Neural progenitor cell (in vitro differentiated cells): Measurements from ENCODE around the gene ADGRA1. TPM values are rescaled to one million over a fixed set of nuclear protein-coding genes. Genes with fewer than 3 reads are reported as not detected.

Experiments
- DNase-seq: peaks from one replicate; pipeline ENCODE4 v3.0.0-alpha.2; 2016; ENCODE audit warnings: low spot score
- H2AFZ ChIP-seq: fragments of 200-600 bp; sonication (generic); replicated peaks from 2 replicates; pipeline ENCODE4 v1.6.1; 2016; ENCODE audit warnings: antibody characterized with exemption
- H3F3A ChIP-seq: fragments of 200-600 bp; sonication (generic); 2 replicates; pipeline ENCODE4 v1.6.1; 2016; ENCODE audit warnings: antibody characterized with exemption, low read depth
- H3K27ac ChIP-seq: fragments of 200-600 bp; sonication (generic); 2 replicates; pipeline ENCODE4 v1.5.1; 2016; ENCODE audit warnings: mild to moderate bottlenecking
- H3K27me3 ChIP-seq: fragments of 200-600 bp; sonication (generic); 2 replicates; pipeline ENCODE4 v1.6.1; 2016; ENCODE audit warnings: mild to moderate bottlenecking, moderate library complexity
- H3K36me3 ChIP-seq: fragments of 200-600 bp; sonication (generic); 2 replicates; pipeline ENCODE4 v1.5.1; 2016
- H3K4me1 ChIP-seq: fragments of 200-600 bp; sonication (generic); 2 replicates; pipeline ENCODE4 v1.6.1; 2016; ENCODE audit warnings: mixed run types
- H3K4me2 ChIP-seq: fragments of 200-600 bp; sonication (generic); 2 replicates; pipeline ENCODE4 v1.6.1; 2016
- H3K4me3 ChIP-seq: fragments of 200-600 bp; sonication (generic); 2 replicates; pipeline ENCODE4 v1.5.1; 2016
- H3K79me2 ChIP-seq: fragments of 200-600 bp; sonication (generic); 2 replicates; pipeline ENCODE4 v1.6.1; 2016; ENCODE audit warnings: low read depth
- H3K9ac ChIP-seq: fragments of 200-600 bp; sonication (generic); 2 replicates; pipeline ENCODE4 v1.6.1; 2016
- H3K9me3 ChIP-seq: fragments of 200-600 bp; sonication (generic); 2 replicates; pipeline ENCODE4 v1.5.1; 2016; ENCODE audit warnings: low read depth
- H4K20me1 ChIP-seq: fragments of 200-600 bp; sonication (generic); 2 replicates; pipeline ENCODE4 v1.6.1; 2016; ENCODE audit warnings: low read depth
- H3K27ac Mint-ChIP-seq: 3 replicates; pipeline ENCODE4 v1.8.0; 2021; ENCODE audit warnings: mixed read lengths
- H3K27me3 Mint-ChIP-seq: 2 replicates; pipeline ENCODE4 v1.8.0; 2022; ENCODE audit warnings: low read depth, mild to moderate bottlenecking, inconsistent platforms, moderate library complexity, mixed read lengths; ENCODE audit not compliant: insufficient read depth
- H3K36me3 Mint-ChIP-seq: 3 replicates; pipeline ENCODE4 v1.8.0; 2021; ENCODE audit warnings: mixed read lengths
- H3K4me1 Mint-ChIP-seq: 3 replicates; pipeline ENCODE4 v1.8.0; 2021; ENCODE audit warnings: mixed read lengths
- H3K4me3 Mint-ChIP-seq: 3 replicates; pipeline ENCODE4 v1.8.0; 2021; ENCODE audit warnings: mild to moderate bottlenecking, moderate library complexity, mixed read lengths
- H3K9me3 Mint-ChIP-seq: 3 replicates; pipeline ENCODE4 v1.8.0; 2020; ENCODE audit warnings: mixed read lengths
- CTCF ChIP-seq: fragments of 200-600 bp; sonication (generic); IDR thresholded peaks from 2 replicates; pipeline ENCODE4 v1.5.1; 2017; ENCODE audit warnings: antibody characterized with exemption, mild to moderate bottlenecking
- EZH2 ChIP-seq: fragments of 200-600 bp; sonication (generic); IDR thresholded peaks from 2 replicates; pipeline ENCODE4 v1.6.1; 2017; ENCODE audit warnings: antibody characterized with exemption, mild to moderate bottlenecking, moderate library complexity
- EZH2phosphoT487 ChIP-seq: fragments of 200-600 bp; sonication (generic); IDR thresholded peaks from 2 replicates; pipeline ENCODE4 v1.6.1; 2017; ENCODE audit warnings: antibody characterized with exemption
- total RNA-seq: library from RNA; depleted of rRNA; stranded (reverse); fragments of >200 nt; gene quantifications from 2 replicates; pipeline ENCODE4 v1.2.3, GENCODE V29; 2015; ENCODE audit warnings: low replicate concordance

The ADGRA1 gene
- total RNA-seq, 1 donor from 2014 or later: not detected

DNA sequence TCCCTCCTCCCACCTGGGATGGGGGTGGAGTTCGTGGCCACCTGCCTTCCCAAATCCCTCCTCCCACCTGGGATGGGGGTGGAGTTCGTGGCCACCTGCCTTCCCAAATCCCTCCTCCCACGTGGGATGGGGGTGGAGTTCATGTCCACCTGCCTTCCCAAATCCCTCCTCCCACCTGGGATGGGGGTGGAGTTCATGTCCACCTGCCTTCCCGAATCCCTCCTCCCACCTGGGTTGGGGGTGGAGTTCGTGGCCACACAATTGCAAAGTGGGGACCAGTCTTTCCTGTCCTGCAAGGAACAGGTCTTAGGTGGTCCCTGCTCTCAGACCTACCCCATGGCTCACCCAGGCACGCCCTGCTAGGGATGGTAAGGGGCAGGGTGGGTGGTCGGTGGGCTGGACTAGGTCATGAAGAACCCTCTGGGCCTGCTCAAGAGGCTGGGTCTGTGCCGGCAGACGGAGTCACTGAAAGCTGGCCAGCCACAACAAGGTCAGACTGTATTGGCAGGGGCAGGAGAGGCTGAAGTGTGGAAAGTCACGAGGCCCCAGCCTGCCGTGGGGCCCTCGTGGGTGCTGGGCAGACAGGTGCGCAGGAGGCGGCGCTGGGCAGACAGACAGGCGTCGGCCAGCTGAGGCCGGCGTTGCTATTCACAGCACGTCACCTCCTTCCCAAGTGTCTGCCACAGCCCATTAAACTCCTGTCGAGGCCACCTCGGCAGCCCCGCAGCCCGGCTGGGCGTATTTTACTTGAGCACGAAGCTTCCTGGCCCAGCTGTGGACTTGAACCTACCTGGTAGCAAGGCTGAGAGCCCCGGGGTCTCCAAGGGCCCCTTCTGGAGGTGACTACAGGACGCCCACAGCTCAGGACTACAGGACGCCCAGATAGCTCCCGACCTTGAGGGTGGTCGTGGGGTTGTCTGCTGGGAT is 76.4 kb downstream of the ADGRA1 start:
- no peak for DNase-seq
- Histone ChIP-seq H2AFZ (no peak overlapping the region), H3K4me1 (peaks cover 13% of the 10 kb centered on the region), H3K79me2 (no peaks in the 10 kb centered on the region), H3K27me3 (peaks cover 16% of the 10 kb centered on the region), H3K4me3 (no peak overlapping the region), H3K36me3 (no peaks in the 10 kb centered on the region), H4K20me1 (peaks cover 17% of the 10 kb centered on the region), H3K27ac (no peak overlapping the region), H3K9ac (no peak overlapping the region), H3F3A (peaks cover 5% of the 10 kb centered on the region), H3K9me3 (no peaks in the 10 kb centered on the region), H3K4me2 (no peak overlapping the region)
- Mint-ChIP-seq H3K27ac (no peak overlapping the region), H3K4me3 (no peak overlapping the region), H3K4me1 (no peaks in the 10 kb centered on the region), H3K9me3 (peaks cover 4% of the 10 kb centered on the region), H3K36me3 (peaks cover 4% of the 10 kb centered on the region), H3K27me3 (peaks cover 10% of the 10 kb centered on the region)
- TF ChIP-seq EZH2 (no peak), CTCF (no peak), EZH2phosphoT487 (no peak)

DNA sequence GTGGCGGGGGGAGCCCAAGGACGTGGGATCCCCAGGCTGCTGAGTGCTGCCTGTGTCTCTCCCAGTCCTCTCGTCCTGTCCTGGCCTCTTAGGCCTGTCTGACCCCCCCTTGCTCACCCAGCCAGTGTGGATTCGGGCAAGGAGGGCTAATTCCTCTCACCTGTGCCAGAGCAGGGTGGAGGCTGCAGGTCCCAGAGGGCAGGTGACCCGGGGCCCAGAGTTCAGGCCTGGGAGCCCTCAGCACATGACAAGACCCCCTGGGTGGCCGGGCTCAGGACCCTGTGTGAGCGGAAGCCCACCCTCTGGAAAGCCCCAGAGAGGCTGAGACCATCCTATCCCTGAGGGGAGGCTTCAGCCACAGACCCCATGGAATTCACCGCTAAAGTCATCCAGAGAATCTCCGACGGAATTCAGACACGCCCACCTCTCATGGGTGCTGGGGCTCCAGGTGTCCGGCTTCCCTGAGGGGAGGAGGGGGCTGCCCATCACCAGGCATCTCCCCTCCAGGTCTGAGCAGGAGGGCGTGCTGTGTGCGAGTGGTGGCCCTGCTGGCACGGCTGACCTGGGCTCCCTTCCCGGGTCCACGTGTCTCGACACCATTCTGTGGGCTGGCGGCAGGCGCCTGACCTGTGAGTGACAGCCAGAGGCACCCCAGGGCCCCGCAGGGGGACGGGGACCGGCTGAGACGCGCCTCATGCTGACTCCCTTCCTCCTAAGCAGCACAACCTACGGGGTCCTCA is 77.3 kb downstream of the ADGRA1 start:
- H3K9me3 Mint-ChIP-seq: peaks cover 4% of the 10 kb centered on the region
- H3K27me3 Mint-ChIP-seq: peaks cover 10% of the 10 kb centered on the region
- H3K36me3 Mint-ChIP-seq: peaks cover 7% of the 10 kb centered on the region
- Histone ChIP-seq H3K9ac (no peak overlapping the region), H3K9me3 (no peaks in the 10 kb centered on the region), H3F3A (no peaks in the 10 kb centered on the region), H3K79me2 (no peaks in the 10 kb centered on the region), H3K4me1 (peaks cover 7% of the 10 kb centered on the region), H3K4me3 (no peak overlapping the region), H3K4me2 (no peak overlapping the region), H4K20me1 (peaks cover 17% of the 10 kb centered on the region), H3K36me3 (no peaks in the 10 kb centered on the region), H3K27me3 (peaks cover 16% of the 10 kb centered on the region), H3K27ac (no peak overlapping the region), H2AFZ (no peak overlapping the region)
- TF ChIP-seq CTCF (no peak), EZH2phosphoT487 (no peak), EZH2 (no peak)
- H3K4me3 Mint-ChIP-seq: no peak overlapping the region
- DNase-seq: no peak
- no peaks in the 10 kb centered on the region for H3K4me1 Mint-ChIP-seq
- H3K27ac Mint-ChIP-seq: no peak overlapping the region

GRCh38 chr10:133165556-133166503 is 78.1 kb downstream of the ADGRA1 start:
- H3K27ac ChIP-seq: no peak overlapping the region
- TF ChIP-seq EZH2 (no peak), CTCF (no peak)
- H3K4me2 ChIP-seq: no peak overlapping the region
- peaks cover 7% of the 10 kb centered on the region for H3K4me1 ChIP-seq
- peaks cover 14% of the 10 kb centered on the region for H4K20me1 ChIP-seq
- Mint-ChIP-seq H3K27me3 (peaks cover 10% of the 10 kb centered on the region), H3K9me3 (peaks cover 4% of the 10 kb centered on the region), H3K4me3 (no peak overlapping the region), H3K4me1 (no peaks in the 10 kb centered on the region), H3K36me3 (peaks cover 7% of the 10 kb centered on the region), H3K27ac (peak overlapping the region; percentile 72)
- no peaks in the 10 kb centered on the region for H3K9me3 ChIP-seq
- DNase-seq: no peak
- H3K9ac ChIP-seq: no peak overlapping the region
- no peaks in the 10 kb centered on the region for H3K79me2 ChIP-seq
- H3F3A ChIP-seq: no peaks in the 10 kb centered on the region
- H3K4me3 ChIP-seq: no peak overlapping the region
- no peaks in the 10 kb centered on the region for H3K36me3 ChIP-seq
- peaks cover 11% of the 10 kb centered on the region for H3K27me3 ChIP-seq
- no peak overlapping the region for H2AFZ ChIP-seq
